Fibroblast of skin of abdomen (primary cell): ENCODE data around the gene TCTN1. TPM values are rescaled to one million over a fixed set of nuclear protein-coding genes. Genes with fewer than 3 reads are reported as not detected.
"Not testable (repeated sequence)": the region's sequence is repeated elsewhere in the genome, so short reads cannot be mapped to it uniquely, and the experiment has no call there.

Source experiments
- DNase-seq: peaks from one replicate; pipeline ENCODE4 v3.0.0-alpha.2; 2013
- polyA plus RNA-seq, 2 experiments: library from polyadenylated mRNA; unstranded; fragments of 120-200 nt; gene quantifications; one replicate each; pipeline ENCODE4 v1.2.1, GENCODE V29; 2013; ENCODE audit not compliant: insufficient read length in 2 of 2

Gene TCTN1
- polyA plus RNA-seq (2013, experiment 1 of 2; ENCODE audit: insufficient read length) = 29.8 TPM
- 24.6 TPM for polyA plus RNA-seq (2013, experiment 2 of 2; ENCODE audit: insufficient read length)

- peak; percentile 94 for DNase-seq
Observed at GRCh38 chr12:110613771-110614684, at the start of gene TCTN1. TCTN1 (plus strand) TSS chr12:110614129; CDS start chr12:110614183, 54 bp downstream.

GRCh38 chr12:110564471-110564991 is 49.4 kb upstream of the TCTN1 start:
- DNase-seq = no peak

GRCh38 chr12:110565894-110566871 is 47.7 kb upstream of the TCTN1 start:
- no peak for DNase-seq

GRCh38 chr12:110566993-110567392 is 46.9 kb upstream of the TCTN1 start:
- no peak for DNase-seq

GRCh38 chr12:110568752-110569151 is 45.2 kb upstream of the TCTN1 start:
- DNase-seq = no peak

GRCh38 chr12:110569838-110570237 is 44.1 kb upstream of the TCTN1 start:
- not testable (repeated sequence) for DNase-seq

GRCh38 chr12:110570798-110571197 is 43.1 kb upstream of the TCTN1 start:
- DNase-seq = not testable (repeated sequence)

- DNase-seq = no peak
Observed at GRCh38 chr12:110574044-110574443, 39.9 kb upstream of the TCTN1 start.

GRCh38 chr12:110574717-110575230 is 39.2 kb upstream of the TCTN1 start:
- not testable (repeated sequence) for DNase-seq

GRCh38 chr12:110575326-110575725 is 38.6 kb upstream of the TCTN1 start:
- DNase-seq = no peak

GRCh38 chr12:110576504-110576903 is 37.4 kb upstream of the TCTN1 start:
- no peak for DNase-seq

- DNase-seq = peak; percentile 71
Observed at GRCh38 chr12:110577864-110578693, 35.9 kb upstream of the TCTN1 start.

- DNase-seq = no peak
Observed at GRCh38 chr12:110578694-110579534, 35.0 kb upstream of the TCTN1 start.

GRCh38 chr12:110579535-110580253 is 34.2 kb upstream of the TCTN1 start:
- DNase-seq = no peak

- DNase-seq = no peak
Observed at GRCh38 chr12:110581931-110582275, 32.0 kb upstream of the TCTN1 start.

- DNase-seq = peak; percentile 31
Observed at GRCh38 chr12:110582276-110583136, 31.4 kb upstream of the TCTN1 start.

- peak; percentile 97 for DNase-seq
Observed at GRCh38 chr12:110583137-110584059, 30.5 kb upstream of the TCTN1 start, which contains the start of gene PPTC7. PPTC7 (minus strand) TSS chr12:110583318; CDS start chr12:110583031, 287 bp downstream.
